Esophagus muscularis mucosa (tissue), 3 donors: Measurements from ENCODE around the gene OR6X1.

ENCODE experiments used
- EP300 ChIP-seq: sonication (generic); formaldehyde crosslinking; IDR thresholded peaks from one replicate; pipeline ENCODE4 v1.6.1; 2017; ENCODE audit warnings: antibody characterized with exemption
- TF ChIP-seq, protein P1 (sequence below), 3 experiments: fragments of 200-600 bp in 2 of 3; fragments of 450-650 bp in 1 of 3; sonication (generic) in 2 of 3; IDR thresholded peaks; one replicate each; pipeline ENCODE4 v1.5.1; 2017 to 2019; ENCODE audit warnings: antibody characterized with exemption in 3 of 3, mild to moderate bottlenecking in 2 of 3, moderate library complexity in 1 of 3

DNA sequence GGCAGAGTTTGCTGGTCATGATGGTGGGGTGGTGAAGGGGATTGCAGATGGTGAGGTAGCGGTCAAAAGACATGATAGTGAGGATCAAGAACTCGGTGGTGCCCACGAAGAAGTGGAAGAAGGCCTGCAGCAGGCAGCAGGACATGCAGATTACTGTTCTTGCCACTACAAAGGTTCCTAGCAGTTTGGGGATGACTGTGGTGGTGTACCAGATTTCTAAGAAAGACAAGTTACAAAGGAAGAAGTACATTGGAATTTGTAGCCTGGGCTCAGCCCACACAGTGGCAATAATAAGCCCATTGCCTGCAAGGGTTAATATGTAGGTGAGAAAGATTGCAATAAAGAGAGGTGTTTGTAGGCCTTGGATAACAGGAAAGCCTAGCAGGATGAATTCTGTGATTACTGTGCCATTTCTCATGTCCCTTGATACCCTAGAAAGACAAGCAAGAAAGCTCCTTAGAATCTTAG, at the start of gene OR6X1:
- TF ChIP-seq, protein P1, sequence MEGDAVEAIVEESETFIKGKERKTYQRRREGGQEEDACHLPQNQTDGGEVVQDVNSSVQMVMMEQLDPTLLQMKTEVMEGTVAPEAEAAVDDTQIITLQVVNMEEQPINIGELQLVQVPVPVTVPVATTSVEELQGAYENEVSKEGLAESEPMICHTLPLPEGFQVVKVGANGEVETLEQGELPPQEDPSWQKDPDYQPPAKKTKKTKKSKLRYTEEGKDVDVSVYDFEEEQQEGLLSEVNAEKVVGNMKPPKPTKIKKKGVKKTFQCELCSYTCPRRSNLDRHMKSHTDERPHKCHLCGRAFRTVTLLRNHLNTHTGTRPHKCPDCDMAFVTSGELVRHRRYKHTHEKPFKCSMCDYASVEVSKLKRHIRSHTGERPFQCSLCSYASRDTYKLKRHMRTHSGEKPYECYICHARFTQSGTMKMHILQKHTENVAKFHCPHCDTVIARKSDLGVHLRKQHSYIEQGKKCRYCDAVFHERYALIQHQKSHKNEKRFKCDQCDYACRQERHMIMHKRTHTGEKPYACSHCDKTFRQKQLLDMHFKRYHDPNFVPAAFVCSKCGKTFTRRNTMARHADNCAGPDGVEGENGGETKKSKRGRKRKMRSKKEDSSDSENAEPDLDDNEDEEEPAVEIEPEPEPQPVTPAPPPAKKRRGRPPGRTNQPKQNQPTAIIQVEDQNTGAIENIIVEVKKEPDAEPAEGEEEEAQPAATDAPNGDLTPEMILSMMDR (IDR thresholded peaks at IDR 0.05): no peak
- TF ChIP-seq EP300: no peak
